HG03175 (cell line): ENCODE measurements around the gene F10.
"Not testable (repeated sequence)": the region's sequence is repeated elsewhere in the genome, so short reads cannot be mapped to it uniquely, and the experiment has no call there.

ENCODE experiments used
- ATAC-seq: cut with Tn5 transposase; IDR thresholded peaks from one replicate; pipeline ENCODE4 v1.9.1; 2021; ENCODE audit warnings: mild to moderate bottlenecking, moderate library complexity; ENCODE audit not compliant: unreplicated experiment

Gene F10

DNA sequence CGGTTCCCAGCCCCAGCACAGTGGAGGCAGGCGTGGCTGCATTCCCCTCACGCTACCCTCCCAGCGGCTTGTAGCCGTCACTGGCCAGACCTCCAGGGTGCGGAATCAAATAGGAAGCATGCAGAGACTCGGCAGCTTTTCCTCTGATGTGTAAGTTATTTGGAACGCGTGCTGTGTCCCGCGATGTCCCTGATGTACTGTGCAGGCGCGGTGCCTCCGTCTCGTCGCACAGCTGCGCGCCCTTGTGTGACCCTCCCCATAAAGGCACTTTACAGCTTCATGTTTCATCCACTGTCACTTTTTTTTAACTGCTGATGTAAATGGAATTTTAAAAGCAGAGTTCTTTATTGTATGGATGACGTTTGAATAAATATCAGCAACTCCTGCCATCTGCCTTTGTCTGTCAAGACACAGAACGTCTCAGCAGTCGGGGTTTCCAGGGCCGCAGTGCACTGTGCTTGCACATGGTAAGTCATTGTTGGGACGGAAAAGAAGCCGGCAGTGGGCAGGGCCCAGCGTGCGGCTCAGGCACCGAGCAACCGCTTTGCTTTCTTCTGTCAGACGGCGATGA is 24.4 kb upstream of the F10 start:
- no peak for ATAC-seq

DNA sequence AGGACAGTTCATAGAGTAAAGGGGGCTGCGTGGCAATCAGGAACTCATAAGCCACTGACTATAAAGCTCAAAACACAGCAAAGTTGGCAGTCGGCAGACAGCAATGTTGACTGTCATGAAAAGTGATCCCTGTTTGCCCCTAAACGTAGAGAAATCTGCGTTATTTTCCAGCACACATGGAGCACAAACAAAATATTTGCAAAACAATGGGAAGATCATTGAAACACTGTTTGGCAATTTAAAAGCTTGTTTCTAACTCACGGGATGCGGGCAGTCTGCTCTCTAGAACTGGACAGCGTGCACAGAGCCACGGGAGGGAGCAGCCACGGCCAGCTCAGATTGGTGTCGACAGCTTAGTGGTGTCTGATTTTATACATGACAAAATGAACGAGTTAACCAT is 23.5 kb upstream of the F10 start:
- ATAC-seq = no peak

DNA sequence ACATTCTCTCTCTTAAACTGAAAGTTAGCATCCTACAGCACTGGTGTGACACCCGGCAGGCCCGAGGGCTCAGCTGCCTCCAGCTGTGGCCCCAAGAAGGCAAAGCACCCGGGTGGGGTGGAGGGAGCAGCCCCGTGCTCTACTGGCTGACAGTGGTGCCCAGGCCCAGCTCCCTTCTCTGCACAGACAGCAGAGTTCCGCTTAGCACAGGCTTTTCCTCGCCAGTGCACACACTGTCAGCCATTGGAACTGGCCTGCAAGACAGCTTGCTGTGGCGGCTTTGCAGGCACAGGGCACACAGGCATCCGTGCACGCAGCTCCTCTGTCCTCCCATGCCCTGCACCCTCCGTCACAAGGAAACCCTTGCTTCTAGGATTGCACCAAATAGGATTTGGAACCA is 20.3 kb upstream of the F10 start:
- not testable (repeated sequence) for ATAC-seq

DNA sequence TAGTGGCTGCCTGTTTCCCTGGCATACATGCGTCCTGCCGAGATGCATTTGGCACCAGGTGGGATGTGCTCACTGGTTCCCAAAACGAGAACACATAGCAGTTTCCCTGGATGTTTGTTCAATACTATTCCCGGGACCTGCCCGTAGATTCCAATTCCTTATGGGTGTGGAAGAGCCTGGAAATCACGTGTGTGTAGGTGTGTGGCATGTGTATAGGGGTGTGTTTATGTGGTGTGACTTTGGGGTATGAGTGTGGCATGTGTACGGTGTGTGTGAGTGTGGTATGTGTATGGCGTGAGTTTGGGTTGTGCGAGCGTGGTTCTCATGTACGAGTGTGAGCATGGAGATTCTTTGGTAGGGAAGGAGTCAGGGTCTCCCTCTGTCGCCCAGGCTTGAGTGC is 19.9 kb upstream of the F10 start:
- no peak for ATAC-seq

DNA sequence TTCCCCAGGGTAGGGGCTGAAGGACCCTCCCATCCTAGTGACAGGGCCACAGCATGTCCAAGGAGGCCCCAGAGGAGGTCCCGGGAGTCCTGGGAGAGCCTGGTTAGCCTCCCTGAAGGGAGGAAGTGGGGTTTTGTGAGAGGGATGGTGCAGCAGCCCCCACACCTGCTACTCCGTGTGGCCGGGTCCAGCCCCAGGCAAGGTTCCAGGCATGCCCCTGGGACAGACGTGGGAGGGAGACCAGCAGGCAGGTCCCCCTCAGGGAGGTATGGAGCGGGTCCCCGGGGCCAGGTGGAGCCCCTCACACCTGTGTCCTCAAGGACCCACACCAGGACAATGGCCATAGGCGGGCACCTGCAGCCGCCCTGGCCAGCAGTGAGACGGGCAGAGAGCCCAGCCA is 19.0 kb upstream of the F10 start:
- ATAC-seq = no peak

DNA sequence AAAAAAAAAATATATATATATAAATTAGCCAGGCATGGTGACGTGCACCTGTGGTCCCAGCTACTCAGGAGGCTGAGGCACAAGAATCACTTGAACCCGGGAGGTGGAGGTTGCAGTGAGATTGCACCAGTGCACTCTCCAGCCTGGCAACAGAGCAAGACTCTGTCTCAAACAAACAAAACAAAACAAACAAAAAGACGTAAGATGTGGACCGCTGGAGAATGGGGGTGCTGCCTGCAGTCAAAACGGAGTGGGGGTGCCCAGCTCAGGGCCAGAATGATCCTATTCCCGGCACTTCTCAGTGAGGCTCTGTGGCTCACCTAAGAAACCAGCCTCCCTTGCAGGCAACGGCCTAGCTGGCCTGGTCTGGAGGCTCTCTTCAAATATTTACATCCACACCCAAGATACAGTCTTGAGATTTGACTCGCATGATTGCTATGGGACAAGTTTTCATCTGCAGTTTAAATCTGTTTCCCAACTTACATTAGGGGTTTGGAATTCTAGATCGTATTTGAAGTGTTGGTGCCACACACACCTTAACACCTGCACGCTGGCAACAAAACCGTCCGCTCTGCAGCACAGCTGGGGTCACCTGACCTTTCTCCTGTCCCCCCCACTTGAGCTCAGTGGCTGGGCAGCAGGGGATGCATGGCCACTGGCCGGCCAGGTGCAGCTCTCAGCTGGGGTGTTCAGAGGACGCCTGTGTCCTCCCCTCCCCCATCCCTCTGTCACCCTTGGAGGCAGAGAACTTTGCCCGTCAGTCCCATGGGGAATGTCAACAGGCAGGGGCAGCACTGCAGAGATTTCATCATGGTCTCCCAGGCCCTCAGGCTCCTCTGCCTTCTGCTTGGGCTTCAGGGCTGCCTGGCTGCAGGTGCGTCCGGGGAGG is 17.3 kb upstream of the F10 start, which contains the start of gene F7:
Gene F7 (plus strand): TSS at position 760 of the 889 bp plus-strand sequence. CDS start 51 bp downstream, at position 811.
- no peak for ATAC-seq

DNA sequence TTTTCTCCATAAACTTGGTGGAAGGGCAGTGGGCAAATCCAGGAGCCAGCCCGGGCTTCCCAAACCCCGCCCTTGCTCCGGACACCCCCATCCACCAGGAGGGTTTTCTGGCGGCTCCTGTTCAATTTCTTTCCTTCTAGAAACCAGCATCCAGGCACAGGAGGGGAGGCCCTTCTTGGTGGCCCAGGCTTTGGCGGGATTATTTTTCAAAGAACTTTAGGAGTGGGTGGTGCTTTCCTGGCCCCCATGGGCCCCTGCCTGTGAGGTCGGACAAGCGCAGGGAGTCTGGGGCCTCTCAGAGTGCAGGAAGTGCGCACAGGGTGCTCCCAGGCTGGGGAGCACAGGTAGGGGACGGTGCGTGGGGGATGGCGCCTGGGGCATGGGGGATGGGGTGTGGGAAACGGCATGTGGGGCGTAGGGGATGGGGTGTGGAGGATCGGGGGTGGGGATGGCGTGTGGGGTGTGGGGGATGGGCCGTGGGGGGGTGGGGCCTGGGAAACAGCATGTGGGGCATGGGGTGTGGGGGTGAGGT is 16.6 kb upstream of the F10 start:
- ATAC-seq = no peak

DNA sequence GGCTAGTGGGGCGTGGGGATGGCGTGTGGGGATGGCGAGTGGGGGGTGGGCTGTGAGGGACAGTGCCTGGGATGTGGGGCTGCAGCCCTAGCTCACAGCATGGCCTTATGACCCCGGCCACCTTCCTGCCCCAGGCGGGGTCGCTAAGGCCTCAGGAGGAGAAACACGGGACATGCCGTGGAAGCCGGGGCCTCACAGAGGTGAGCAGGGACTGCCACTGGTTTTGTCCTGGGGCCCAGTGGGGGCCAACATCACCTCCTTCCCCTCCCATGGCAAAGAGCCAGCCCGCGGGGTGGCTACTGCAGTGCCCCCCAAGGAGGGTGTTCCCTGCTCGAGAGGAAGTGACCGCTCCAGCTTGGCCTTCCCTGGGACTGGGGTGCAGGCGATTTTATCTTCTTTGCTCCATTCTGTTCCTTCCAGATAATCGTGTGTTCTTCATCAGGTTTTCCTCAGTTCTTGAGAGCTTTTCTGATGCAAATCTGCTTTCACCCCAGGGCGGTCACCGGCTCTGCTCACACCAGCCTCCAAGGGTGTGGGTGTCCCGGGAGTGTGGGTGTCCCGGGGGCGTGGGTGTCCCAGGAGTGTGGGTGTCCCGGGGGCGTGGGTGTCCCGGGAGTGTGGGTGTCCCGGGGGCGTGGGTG is 15.8 kb upstream of the F10 start:
- ATAC-seq = no peak

DNA sequence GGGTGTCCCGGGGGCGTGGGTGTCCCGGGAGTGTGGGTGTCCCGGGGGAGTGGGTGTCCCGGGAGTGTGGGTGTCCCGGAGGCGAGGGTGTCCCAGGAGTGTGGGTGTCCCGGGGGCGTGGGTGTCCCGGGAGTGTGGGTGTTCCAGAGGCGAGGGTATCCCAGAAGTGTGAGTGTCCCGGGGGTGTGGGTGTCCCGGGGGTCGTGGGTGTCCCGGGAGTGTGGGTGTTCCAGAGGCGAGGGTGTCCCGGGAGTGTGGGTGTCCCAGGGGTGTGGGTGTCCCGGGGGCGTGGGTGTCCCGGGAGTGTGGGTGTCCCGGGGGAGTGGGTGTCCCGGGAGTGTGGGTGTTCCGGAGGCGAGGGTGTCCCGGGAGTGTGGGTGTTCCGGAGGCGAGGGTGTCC is 14.1 kb upstream of the F10 start:
- ATAC-seq = not testable (repeated sequence)

DNA sequence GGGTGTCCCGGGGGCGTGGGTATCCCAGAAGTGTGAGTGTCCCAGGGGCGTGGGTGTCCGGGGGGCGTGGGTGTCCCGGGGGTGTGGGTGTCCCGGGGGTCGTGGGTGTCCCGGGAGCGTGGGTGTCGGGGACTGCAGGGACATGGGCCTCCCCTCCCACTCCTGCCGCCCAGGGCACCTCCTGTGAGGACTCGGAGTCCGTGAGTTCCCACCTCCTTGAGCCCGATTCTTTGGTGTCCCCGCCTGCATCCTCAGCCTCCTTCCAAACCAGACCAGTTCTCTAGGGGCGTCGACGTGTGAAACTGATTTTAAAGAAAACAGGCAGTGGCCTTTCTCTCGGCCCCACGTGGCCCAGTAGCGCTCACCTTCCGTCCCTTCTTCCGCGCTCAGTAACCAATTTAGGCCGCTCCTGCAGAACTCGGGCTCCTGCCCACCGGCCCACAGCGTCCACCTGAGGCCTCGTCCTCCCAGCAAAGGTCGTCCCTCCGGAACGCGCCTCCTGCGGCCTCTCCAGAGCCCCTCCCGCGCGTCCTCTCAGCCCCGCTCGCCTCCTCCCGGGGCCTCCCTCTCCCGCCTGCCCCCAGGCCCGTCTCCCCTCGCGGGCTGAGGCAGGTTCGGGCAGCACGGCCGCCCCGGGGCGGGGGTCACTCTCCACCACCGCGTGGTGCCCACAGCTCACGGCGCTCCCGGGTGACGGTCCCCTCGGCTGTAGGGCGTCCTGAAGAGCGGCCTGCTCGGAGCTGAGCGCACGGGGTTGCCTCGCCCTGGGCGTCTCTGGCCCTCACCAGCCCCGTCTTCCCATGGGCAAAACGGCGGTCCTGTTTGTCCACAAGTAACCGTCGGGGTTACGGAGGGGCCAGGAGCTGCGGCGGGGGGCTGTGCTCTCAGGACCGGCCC is 13.2 kb upstream of the F10 start:
- ATAC-seq = no peak

DNA sequence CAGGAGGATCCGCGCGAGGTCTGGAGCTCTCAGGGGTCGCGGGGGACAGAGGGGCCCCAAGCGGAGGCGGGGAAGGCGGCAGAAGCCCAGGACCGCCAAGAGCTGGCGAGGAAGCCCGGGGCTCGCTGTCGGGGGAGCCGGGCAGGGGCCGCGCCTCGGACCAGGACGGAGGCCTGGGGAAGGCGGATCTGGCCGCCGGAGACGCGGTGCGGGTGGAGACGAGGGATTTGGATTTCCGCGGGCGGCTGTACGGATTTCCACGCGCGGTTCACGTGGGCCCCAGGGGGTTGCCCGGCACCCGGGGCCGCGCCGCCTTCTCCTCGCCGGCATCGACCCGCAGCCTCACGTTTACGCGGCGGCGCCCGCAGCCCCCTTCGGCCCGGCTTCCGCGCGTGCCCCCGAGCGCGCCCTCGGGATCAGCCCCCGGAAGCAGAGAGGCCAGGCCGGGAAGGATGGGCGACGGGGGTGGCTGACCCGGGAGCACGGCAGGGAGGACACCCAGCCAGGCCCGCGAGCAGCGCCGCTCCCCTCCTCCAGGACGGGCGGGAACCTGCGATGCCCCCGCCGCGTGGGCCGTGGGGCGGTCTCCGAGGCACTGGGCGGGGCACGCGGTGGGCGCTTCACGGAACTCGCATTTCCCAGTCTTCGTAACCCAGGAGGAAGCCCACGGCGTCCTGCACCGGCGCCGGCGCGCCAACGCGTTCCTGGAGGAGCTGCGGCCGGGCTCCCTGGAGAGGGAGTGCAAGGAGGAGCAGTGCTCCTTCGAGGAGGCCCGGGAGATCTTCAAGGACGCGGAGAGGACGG is 12.3 kb upstream of the F10 start:
- no peak for ATAC-seq

DNA sequence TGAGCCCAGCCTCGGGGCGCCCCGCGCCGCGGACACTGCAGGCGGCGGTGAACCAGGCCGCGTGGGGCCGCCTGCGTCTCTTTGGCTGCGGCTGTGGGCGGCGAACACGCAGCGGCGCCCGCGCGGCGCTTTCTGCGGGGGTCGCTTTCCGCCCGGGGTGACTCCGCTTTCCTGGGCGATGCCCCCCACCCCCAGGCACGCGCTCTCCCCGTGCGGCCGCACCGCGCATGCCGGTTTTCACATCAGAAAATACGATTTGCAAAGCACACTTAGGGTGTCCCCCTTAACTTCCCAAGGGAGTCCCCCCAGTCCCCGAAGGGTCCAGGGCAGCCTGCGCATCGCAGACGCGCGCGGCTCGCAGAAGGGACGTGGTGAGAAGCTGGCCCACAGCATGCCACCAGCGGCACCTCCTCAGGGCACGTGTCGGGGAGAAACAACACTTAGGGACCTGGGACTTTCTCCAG is 11.7 kb upstream of the F10 start:
- ATAC-seq = no peak

DNA sequence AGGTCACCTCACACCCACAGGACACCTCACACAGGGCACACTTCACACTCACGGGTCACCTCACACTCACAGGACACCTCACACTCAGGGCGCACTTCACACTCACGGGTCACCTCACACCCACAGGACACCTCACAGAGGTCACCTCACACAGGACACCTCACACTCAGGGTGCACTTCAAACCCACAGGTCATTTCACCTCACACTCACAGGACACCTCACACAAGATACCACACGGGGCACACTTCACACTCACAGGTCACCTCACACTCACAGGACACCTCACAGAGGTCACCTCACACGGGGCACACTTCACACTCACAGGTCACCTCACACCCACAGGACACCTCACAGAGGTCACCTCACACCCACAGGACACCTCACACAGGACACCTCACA is 10.8 kb upstream of the F10 start:
- not testable (repeated sequence) for ATAC-seq

DNA sequence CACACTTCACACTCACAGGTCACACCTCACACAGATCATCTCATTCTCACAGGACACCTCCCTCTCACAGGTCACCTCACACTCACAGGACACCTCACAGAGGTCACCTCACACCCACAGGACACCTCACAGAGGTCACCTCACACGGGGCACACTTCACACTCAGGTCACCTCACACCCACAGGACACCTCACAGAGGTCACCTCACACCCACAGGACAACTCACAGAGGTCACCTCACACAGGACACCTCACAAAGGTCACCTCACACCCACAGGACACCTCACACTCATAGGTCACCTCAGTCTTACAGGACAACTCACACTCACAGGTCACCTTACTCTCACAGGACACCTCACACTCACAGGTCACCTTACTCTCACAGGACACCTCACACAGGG is 10.1 kb upstream of the F10 start:
- ATAC-seq = not testable (repeated sequence)

DNA sequence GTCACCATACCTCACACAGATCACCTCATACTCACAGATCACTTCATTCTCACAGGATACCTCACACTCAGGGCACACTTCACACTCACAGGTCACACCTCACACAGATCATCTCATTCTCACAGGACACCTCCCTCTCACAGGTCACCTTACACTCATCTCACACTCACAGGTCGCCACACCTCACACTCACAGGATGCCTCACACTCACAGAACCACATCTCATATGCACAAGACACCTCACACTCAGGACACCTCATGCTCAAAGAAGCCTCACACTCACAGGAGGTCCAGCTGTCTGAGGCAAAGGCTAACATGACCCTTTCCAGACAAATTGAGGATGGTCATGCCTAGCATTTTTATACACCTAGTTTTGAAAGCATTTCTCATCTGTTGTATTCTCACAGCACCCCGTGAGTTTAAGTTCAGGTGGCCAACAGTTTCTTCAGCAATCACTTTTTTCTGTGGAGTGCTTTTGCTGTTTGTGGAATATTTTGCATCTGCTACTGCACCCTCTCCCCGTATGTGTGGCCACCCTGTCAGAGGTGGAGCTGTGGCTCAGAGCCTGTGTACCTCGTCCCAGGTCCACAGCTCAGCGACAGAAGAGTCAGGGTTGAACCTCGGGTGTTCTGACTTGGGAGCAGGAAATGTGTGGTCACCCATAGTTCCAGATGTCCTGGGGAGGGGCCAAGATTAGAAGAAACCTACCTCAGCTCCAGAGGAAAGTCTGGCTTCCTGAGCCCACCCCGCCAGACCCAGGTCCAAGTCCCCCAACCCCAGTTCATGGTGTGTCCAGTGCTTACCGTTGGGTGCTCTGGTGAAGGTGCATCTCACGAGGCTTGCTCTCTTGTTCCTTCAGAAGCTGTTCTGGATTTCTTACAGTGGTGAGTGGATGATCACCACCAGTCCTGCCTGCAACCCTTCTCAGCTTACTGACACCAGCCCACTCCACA is 9.4 kb upstream of the F10 start:
- ATAC-seq = no peak

DNA sequence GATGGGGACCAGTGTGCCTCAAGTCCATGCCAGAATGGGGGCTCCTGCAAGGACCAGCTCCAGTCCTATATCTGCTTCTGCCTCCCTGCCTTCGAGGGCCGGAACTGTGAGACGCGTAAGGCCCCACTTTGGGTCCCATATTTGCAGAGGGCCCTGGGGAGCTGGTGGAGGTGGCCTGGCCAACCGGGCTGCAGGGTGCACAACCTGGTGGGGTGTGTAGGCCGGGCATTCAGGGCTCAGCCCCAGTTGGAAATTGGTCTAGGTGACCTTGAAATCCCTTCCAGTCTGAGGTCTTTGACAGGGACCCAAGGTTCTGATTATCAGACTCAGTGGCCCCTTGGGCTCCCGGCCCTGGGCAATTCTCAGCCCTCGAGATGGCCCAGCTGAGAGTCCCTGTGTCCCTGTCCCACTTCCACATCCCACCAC is 8.7 kb upstream of the F10 start:
- ATAC-seq = no peak

DNA sequence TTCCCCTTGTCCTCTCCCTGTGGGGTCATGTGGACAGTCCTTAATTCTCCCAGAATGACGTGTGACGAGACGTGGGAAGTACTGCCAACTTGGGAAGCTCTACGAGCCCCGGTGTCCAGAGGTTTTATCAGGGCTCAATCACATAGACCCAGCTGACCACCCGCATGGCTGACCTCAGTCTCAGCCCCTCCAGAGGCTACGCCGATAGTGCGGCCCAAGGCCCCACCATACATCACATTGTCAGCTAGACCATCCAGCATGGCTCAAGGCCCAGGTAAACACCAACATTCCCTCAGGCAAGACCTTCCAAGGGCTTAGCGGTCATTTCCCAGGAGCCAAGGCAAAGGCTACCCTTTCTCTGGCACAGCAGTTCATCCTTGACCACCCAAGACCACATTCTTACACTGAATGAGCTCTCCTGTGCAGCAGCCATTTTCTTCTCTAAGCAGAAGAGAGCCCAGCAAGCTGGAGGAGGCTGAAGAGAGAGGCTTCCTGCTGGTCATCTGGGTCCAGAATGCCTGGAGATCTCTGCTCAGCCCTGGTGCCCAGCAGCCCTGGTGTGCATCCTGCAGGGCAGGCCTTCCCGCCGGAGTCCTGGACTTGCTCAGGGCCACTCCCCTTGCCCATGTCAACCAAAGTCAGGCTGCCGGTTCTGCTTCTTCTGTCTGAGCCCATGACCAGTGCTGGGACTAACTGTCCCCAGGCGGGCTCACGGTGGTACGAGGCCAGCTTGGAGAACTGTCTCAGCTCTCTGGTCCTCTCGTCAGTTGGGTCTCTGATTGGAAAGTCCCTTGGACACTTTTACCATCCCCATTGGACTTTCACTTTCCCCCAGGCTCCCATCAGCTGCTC is 7.9 kb upstream of the F10 start:
- no peak for ATAC-seq
